HCT116 (cell line): ENCODE results near the gene CSNK1G2.

Experiments used
- EZH2 ChIP-seq: fragments of 200-600 bp; sonication (generic); IDR thresholded peaks from 2 replicates; pipeline ENCODE4 v1.6.1; 2017; ENCODE audit warnings: antibody characterized with exemption, mixed run types
- FOSL1 ChIP-seq: IDR thresholded peaks from 2 replicates; pipeline ENCODE4 v1.6.1; 2012; ENCODE audit warnings: low read depth
- SIN3A ChIP-seq: IDR thresholded peaks from 2 replicates; pipeline ENCODE4 v1.6.1; 2012; ENCODE audit warnings: low read depth
- SP1 ChIP-seq: IDR thresholded peaks from 2 replicates; pipeline ENCODE4 v1.6.1; 2012; ENCODE audit warnings: low read depth
- ZFX ChIP-seq: fragments of 450-650 bp; IDR thresholded peaks from 2 replicates; pipeline ENCODE4 v1.6.1; 2017
- TF ChIP-seq, protein P1 (sequence below), 3 experiments: fragments of 200-600 bp in 1 of 3; sonication (generic) in 1 of 3; IDR thresholded peaks in 2 of 3; conservative IDR thresholded peaks in 1 of 3; 2 replicates each; pipeline ENCODE4 v1.5.1; 2012 to 2017; ENCODE audit warnings: low read depth in 2 of 3, low read length in 2 of 3, antibody characterized with exemption in 1 of 3, borderline replicate concordance in 1 of 3, control low read depth in 1 of 3, mild to moderate bottlenecking in 1 of 3, mixed read lengths in 1 of 3, mixed run types in 1 of 3, moderate library complexity in 1 of 3; ENCODE audit not compliant: insufficient read depth in 1 of 3
- TF ChIP-seq, protein P2 (sequence below): IDR thresholded peaks from 2 replicates; pipeline ENCODE4 v1.6.1; 2012; ENCODE audit warnings: low read depth

DNA sequence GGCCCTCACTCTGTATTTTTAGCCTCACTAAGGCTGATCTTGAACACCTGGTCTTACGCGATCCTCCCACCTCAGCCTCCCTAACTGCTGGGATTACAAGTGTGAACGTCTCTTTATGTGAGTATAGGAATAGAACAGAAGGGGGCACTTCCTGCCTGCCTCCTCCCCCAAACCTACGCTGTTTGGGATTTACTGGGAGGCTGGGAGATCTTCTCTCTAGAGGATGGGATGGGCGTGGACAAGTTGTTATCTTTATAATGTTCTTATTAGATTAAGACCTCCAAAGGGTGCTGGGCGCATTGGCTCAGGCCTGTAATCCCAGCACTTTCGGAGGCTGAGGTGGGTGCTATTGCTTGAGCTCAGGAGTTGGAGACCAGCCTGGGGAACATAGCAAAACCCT lies 2.9 kb upstream of the CSNK1G2 start:
- TF ChIP-seq, protein P1, sequence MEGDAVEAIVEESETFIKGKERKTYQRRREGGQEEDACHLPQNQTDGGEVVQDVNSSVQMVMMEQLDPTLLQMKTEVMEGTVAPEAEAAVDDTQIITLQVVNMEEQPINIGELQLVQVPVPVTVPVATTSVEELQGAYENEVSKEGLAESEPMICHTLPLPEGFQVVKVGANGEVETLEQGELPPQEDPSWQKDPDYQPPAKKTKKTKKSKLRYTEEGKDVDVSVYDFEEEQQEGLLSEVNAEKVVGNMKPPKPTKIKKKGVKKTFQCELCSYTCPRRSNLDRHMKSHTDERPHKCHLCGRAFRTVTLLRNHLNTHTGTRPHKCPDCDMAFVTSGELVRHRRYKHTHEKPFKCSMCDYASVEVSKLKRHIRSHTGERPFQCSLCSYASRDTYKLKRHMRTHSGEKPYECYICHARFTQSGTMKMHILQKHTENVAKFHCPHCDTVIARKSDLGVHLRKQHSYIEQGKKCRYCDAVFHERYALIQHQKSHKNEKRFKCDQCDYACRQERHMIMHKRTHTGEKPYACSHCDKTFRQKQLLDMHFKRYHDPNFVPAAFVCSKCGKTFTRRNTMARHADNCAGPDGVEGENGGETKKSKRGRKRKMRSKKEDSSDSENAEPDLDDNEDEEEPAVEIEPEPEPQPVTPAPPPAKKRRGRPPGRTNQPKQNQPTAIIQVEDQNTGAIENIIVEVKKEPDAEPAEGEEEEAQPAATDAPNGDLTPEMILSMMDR (IDR thresholded peaks at IDR 0.05 in 2 of 3, conservative IDR thresholded peaks at IDR 0.05 in 1 of 3; ENCODE audit: borderline replicate concordance in 1 of 3, insufficient read depth in 1 of 3, low read depth in 2 of 3, low read length in 2 of 3): no peak
- TF ChIP-seq, protein P2, sequence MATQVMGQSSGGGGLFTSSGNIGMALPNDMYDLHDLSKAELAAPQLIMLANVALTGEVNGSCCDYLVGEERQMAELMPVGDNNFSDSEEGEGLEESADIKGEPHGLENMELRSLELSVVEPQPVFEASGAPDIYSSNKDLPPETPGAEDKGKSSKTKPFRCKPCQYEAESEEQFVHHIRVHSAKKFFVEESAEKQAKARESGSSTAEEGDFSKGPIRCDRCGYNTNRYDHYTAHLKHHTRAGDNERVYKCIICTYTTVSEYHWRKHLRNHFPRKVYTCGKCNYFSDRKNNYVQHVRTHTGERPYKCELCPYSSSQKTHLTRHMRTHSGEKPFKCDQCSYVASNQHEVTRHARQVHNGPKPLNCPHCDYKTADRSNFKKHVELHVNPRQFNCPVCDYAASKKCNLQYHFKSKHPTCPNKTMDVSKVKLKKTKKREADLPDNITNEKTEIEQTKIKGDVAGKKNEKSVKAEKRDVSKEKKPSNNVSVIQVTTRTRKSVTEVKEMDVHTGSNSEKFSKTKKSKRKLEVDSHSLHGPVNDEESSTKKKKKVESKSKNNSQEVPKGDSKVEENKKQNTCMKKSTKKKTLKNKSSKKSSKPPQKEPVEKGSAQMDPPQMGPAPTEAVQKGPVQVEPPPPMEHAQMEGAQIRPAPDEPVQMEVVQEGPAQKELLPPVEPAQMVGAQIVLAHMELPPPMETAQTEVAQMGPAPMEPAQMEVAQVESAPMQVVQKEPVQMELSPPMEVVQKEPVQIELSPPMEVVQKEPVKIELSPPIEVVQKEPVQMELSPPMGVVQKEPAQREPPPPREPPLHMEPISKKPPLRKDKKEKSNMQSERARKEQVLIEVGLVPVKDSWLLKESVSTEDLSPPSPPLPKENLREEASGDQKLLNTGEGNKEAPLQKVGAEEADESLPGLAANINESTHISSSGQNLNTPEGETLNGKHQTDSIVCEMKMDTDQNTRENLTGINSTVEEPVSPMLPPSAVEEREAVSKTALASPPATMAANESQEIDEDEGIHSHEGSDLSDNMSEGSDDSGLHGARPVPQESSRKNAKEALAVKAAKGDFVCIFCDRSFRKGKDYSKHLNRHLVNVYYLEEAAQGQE: no peak
- no peak for TF ChIP-seq EZH2
- no peak for TF ChIP-seq FOSL1
- TF ChIP-seq ZFX: no peak
- TF ChIP-seq SP1: no peak
- TF ChIP-seq SIN3A: no peak
